Lower leg skin (tissue), 3 donors: ENCODE results near the gene TBL2.

Source experiments
- POLR2A ChIP-seq, 2 donors: fragments of 450-650 bp; IDR thresholded peaks; one replicate each; pipeline ENCODE4 v1.6.1; 2016 to 2017; ENCODE audit warnings: antibody characterized with exemption in 2 of 2, mild to moderate bottlenecking in 1 of 2, moderate library complexity in 1 of 2
- TF ChIP-seq, protein P1 (sequence below), 3 donors: fragments of 450-650 bp; IDR thresholded peaks; one replicate each; pipeline ENCODE4 v1.5.1; 2016; ENCODE audit warnings: antibody characterized with exemption in 3 of 3, mild to moderate bottlenecking in 3 of 3, moderate library complexity in 2 of 3

DNA sequence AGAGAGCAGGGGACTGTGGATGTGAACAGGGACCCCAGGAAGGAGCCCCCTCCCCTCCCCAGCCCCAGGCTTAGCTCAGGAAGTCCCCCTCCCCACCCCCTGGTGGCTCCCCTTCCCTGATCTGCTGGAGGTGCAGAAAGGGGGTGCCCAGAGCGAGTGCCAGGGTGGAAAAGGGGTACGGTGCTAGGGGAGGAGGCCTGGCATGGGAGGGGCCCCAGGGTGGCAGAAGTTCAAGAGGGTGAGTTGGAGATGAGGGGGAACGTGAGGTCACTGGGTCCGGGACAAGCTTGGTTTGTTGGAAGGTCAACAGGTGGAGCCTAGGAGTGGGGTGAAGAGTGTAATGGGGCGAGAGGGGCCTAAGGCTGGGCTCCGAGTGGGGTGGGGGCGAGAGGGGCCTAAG lies 21.5 kb upstream of the TBL2 start:
- TF ChIP-seq, protein P1, sequence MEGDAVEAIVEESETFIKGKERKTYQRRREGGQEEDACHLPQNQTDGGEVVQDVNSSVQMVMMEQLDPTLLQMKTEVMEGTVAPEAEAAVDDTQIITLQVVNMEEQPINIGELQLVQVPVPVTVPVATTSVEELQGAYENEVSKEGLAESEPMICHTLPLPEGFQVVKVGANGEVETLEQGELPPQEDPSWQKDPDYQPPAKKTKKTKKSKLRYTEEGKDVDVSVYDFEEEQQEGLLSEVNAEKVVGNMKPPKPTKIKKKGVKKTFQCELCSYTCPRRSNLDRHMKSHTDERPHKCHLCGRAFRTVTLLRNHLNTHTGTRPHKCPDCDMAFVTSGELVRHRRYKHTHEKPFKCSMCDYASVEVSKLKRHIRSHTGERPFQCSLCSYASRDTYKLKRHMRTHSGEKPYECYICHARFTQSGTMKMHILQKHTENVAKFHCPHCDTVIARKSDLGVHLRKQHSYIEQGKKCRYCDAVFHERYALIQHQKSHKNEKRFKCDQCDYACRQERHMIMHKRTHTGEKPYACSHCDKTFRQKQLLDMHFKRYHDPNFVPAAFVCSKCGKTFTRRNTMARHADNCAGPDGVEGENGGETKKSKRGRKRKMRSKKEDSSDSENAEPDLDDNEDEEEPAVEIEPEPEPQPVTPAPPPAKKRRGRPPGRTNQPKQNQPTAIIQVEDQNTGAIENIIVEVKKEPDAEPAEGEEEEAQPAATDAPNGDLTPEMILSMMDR (IDR thresholded peaks at IDR 0.05) = no peak
- no peak for TF ChIP-seq POLR2A (IDR thresholded peaks at IDR 0.05)
